ENCODE data around the gene TAMALIN.

- TF ChIP-seq POLR2A (IDR thresholded peaks at IDR 0.05; ENCODE audit: low read depth, low read length) (no peak), SPI1 (IDR thresholded peaks at IDR 0.05; ENCODE audit: low read depth, low read length) (no peak), TAF1 (IDR thresholded peaks at IDR 0.05; ENCODE audit: low read depth, low read length) (no peak), POLR2AphosphoS5 (IDR thresholded peaks at IDR 0.05; ENCODE audit: low read depth, low read length) (no peak), POU2F2 (IDR thresholded peaks at IDR 0.05; ENCODE audit: low read depth, low read length) (no peak), PAX5 (IDR thresholded peaks at IDR 0.05; ENCODE audit: insufficient read depth, low read length, severe bottlenecking) (no peak)
Observed at GRCh38 chr12:52033446-52034140, 26.8 kb downstream of the TAMALIN start.

Data from GM12891 (cell line).